DMS79 treated with DMSO at 0.1 percent for 48 hours (cell line): ENCODE results near the gene IZUMO2.

Experiments used
- DNase-seq: peaks from one replicate; lab custom pipeline; 2025; lab: John Stamatoyannopoulos, UW

IZUMO2 gene

DNA sequence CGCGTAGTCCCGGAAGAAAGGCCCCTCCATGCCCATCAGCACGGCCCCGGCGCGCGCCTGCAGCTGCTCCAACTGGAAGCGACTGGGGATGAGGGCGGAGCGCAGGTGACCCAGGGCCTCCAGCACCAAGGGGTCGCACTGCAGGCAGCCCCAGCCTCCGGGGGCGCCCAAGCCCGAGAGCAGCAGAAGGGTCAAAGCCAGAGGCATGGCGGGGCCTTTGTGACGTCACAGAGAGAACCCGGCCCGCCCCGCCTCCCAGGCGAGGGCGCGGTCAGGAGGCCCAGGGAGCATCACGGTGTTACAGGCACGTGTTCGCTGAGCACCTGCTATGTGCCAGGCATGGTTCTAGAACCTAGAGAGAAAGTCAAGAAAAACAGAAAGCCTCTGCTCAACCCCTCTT lies at the start of gene IZUMO2:
Gene IZUMO2, minus strand, starts transcription at position 294 of the 400 bp plus-strand sequence. Its CDS starts 87 bp downstream, at position 207.
- DNase-seq, result no peak

DNA sequence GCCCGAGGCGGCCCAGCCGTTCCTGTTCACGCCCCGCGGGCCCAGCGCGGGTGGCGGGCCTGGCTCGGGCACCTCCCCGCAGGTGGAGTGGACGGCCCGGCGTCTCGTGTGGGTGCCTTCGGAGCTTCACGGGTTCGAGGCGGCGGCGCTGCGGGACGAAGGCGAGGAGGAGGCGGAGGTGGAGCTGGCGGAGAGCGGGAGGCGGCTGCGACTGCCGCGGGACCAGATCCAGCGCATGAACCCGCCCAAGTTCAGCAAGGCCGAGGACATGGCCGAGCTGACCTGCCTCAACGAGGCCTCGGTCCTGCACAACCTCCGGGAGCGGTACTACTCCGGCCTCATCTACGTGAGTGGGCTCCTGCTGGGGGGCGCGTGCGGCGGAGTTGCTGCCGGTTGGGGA lies 47.3 kb upstream of the IZUMO2 start:
- DNase-seq, result no peak

DNA sequence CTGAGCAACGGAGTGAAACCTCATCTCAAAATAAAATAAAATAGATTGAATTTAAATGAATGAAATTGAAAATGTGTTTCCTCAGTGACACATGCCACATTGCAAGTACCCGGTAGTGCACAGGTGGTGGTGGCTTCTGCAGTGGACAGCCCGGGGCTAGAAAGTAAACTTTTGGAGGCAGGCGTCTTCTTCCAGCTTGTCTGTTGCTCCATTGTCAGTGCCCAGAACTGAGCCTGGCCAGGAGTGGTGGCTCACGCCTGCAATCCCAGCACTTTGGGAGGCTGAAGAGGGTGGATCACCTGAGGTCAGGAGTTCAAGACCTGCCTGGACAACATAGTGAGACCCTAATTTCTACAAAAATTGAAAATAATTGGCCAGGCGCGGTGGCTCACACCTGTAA lies 46.0 kb upstream of the IZUMO2 start:
- DNase-seq, result no peak

DNA sequence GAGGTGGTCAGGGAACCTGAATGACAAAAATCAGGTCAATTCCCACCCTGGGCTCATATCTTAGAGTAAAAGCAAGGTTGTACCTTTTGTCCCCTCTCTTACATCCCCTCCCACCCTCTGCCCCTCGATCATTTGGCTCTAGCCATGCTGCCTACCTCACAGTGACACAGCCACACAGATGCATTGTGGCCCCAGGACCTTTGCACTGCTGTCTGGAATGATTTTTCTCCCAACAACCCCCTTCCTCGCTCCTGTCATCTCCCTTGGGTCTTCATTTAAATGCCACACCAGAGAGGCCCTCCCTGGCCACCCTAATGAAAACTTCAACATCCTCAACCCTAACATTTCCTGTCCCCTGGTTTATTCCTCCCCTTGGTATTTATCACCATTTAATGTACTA lies 44.6 kb upstream of the IZUMO2 start:
- DNase-seq, result no peak

DNA sequence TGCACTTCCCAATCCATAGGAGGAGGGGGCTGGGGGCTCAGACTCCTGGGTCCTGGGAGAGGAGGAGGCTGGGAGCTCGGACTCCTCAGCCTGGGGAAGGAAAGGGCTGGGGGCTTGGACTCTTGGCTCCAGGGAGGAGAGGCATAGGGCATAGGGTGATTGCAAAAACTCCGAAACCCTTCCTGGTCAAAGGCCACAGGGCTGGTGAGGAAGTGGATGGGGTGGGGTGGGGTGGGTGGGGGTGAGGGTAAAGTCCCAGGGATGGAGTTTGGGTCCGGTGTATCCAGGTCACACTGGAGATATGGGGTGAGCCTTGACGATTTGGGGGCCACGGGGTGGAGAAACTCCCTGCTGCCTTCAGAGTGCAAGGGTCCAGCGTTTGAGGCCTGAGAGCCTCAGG lies 43.1 kb upstream of the IZUMO2 start:
- DNase-seq, result no peak

DNA sequence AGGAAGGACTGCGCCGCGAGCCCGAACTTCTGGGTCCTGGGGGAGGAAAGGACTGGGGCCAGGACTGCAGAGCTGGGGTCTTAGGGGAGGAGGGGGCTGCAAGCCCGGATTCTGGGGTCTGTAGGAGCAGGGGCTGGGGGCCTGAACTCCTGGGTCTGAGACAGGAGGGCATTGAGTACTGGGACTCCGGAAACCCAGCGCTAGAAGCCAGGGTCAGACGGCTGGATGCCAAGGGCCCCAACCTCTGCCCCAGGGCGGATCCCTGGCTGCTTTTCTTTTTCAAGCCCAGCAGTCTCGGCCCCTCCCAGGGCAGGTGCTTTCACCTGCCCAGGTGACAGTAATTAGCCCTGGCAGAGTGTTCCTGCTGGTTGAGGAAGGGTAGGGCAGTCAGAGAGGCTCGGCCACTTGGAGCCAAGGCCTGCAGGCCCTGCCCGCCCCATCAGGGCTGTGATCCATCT lies 42.6 kb upstream of the IZUMO2 start:
- peak; percentile 71 for DNase-seq

DNA sequence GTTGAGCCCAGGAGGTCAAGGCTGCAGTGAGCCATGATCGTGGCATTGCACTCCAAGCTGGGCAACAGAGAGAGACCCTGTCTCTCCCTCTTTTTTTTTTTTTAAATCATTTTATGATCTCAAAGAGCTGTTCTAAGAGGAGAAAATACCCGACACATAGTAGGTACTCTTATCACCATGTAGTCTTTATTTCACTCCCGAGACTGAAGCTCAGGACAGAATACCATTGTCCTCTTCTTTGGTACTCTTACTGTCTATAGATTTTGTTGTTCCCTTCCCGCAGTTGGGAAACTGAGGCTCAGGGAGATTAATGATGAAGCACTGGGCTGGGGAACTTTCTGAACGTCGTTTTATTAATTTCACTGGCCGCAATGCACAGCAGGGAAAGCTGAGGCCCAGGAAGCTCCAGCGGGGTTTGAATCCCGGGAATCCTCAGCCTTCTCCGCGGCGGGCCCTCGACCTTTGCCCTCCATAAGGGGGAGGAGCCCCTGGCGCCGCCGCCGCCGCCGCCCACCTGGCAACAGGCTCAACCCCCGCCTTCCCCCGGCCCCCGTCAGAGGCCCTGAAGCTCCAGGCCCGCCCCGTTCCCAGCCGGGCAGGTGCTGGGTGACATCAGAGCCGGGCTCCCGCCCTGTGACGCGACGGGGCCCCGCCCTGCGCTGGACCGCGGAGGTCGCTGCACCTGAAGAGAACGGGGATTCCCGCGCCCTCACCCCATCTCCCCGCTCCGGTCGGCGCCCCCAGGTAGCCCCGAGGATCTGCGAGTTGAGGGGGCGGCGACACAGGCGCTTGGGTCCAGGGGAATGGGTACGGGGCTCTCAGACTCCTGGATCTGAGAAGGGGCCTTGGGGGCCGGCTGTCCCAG lies 42.0 kb upstream of the IZUMO2 start:
- DNase-seq, result peak; percentile 85

DNA sequence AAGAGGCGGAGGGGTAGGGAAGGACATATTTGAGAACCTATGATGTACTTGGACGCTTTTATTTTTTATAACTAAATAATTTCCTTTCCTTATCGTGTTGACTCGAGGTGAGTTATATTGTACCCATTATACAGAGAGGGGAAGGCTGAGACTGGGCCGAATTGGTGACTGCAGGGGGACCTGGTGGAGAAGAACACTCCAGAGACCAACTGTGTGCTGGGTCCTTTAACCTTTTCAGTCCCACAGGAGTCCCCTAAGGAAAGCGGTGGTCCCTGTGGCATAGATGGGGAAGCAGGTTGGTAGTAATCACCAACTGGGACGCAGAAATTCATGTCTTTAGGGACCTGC lies 41.0 kb upstream of the IZUMO2 start:
- DNase-seq, result no peak

DNA sequence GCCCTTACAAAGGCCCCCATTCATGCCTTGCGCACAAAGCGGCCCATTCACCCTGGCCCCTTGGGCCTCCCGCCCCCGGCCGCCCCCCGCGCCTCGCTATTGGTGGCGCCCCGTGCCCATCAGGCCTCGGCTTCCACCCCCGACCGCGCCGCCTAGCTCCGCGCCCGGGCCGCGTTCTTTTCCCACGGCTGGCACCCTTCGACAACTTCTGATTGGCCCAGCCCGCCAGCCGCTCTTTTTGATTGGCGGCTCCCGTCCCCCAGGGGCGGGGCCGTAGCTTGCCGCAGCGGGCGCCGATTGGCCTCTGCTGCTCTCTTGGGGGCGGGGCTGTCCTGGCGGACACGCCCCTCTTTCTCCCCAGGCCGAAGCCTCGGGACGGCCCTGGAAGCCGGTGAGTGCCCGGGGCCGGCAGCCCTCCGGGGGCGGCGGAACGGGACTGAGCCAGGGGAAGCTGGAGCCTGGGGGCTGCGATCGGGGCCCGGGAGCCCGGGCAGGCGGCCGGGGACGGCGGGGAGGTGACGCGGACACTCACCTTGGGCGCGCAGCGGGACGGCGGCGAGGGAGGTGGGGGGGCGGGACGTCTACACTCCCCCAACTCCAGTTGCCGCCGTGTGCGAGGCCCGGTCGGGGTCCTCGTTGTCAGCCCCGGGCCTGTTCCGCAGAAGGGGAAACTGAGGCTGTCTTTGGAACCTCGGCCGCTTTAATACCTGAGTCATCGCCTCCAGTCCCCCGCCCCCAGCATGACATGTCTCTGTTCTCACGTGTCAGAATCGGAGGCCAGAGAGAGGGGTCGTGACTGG lies 40.4 kb upstream of the IZUMO2 start, which contains the start of gene MYH14:
Gene MYH14, plus strand, starts transcription at position 342 of the 800 bp plus-strand sequence. CDS start 6,744 bp downstream, outside the sequence.
- DNase-seq, result peak; percentile 94

DNA sequence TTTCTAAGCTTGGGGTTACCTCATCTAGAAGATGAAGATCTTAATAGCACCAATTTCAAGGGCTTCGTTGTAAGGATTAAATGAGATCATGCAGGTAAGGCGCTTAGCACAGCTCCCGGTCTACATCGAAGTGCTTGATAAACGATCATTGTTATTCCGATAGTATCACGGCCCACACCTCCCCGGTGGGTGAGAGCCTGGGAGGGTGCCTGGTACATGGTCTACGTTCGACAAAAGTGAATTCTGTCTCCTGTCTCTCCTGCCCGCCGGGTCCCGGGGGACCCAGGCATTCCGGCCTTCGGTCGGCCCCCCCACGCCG lies 39.8 kb upstream of the IZUMO2 start:
- DNase-seq, result no peak

DNA sequence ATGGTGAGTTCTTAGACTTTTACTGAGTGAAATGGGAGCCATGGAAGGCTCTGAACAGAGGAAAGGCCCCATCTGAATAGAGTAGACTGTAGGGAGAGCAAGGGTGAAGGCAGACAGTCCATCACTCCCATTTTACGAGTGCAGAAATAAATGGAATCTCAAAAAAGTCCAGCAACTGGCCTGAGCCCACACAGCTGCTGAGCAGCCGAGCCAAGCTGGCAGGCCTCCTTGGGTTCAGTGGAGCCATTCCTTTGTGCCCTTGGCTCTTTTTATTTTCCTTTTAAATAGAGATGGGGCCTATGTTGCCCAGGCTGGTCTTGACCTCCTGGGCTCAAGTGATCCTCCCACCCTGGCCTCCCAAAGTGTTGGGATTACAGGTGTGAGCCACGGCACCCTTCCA lies 39.3 kb upstream of the IZUMO2 start:
- no peak for DNase-seq

DNA sequence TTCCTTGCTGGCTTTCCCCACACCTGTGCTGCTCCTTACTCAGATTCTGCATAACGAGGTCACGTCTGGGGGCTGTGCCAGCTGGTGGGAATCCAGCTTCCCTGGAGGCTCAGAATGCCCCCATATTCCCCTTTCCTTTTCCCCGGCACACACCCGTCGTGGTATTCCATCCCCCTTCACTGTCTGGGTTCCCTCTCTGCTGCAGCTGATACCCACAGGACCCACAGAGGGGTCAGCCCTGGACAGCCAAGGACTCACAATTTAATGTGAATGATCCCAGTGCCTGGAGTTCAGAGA lies 36.1 kb upstream of the IZUMO2 start:
- DNase-seq, result peak; percentile 25

DNA sequence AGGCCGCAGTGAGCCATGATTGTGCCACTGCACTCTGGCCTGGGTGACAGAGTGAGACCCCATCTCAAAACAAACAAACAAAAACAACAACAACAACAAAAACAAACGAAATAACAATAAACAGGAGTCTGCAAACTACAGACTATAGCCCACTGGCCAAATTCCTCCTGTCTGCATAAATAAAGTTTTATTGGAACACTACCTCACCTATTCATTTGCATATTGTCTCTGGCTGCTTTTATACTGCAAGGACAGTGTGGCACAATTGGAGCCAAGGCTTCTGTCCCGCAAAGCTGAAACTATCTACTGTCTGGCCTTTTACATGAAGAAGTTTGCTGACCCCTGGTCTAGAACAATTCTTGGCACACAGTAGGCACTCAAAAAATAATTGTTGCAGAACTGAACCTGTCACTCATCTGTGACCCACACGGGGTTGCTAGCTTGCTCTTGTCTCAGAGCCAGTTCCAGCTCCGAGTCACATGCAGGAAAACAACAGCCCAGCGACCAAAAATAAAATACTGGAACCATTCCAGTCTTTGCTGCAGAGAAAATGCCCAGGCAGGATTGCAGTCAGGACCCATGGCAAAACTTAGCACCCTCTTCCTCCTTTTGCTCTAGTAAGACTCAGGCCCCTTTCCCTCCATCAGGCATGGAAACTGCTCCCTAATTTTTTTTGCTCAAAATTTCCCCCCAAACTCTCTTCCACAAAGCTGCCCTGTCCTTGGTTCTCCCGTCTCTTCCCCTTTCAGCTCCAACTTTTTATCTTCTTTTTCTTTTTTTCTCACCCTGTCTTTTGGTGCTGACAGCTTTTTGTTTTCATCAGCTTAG lies 35.6 kb upstream of the IZUMO2 start:
- peak; percentile 69 for DNase-seq

DNA sequence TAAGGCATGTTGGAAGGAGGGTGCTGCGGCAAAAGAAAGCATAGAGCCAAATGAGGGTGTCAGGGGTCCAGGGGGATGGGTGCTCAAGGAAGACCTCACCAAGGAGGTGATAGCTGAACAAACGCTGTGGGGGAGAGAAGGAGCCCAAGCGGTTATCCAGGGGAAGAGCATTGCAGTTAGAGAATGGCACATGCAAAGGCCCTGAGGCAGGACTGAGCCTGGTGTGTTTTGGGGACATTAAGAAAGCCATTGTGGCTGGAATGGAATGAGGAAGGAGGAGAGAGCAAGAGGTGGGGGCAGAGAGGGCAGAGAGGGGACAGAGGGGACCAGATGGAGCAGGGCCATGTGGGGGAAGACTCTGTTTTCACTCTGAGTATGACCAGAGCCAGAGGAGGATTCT lies 34.3 kb upstream of the IZUMO2 start:
- DNase-seq, result no peak

DNA sequence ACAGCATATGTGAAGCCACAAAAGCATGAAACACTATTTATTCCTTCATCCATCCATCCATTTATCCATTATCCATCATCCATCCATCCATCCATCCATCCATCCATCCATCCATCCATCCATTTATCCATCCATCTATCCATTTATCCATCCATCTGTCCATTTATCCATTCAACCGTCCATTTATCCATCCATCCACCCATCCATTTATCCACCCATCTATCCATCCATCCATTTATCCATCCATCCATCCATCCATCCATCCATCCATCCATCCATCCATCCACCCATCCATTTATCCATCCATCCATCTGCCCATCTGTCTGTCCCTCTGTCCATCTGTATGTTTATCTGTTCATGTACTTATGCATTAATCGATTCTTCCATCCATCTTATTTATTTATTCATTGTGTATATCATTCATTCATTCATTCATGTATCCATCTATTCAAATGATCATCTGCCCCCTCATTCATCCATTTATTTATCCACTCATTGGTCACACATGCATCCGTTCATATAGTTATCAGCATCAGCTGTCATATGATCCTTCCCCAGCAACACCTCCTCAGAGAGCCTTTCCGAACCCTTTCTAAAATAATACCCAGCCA lies 33.3 kb upstream of the IZUMO2 start:
- no peak for DNase-seq

DNA sequence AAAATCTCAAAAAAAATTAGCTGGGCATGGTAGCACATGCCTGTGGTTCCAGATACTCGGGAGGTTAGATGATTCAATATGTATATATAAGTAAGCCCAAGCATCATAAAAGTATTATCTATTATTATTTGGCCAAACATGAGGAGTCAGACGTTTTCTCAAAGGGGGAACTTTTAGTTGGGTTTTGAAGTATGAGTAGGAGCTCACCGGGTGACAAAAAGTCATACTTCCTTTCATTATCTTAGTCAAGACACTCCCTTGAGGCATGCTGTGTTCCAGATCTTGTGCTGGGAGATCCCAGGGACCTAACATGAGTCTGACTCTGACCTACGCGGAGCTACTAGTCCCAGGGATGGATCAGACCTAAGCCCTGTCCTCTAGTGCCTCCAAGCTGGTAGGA lies 32.1 kb upstream of the IZUMO2 start:
- DNase-seq, result no peak

DNA sequence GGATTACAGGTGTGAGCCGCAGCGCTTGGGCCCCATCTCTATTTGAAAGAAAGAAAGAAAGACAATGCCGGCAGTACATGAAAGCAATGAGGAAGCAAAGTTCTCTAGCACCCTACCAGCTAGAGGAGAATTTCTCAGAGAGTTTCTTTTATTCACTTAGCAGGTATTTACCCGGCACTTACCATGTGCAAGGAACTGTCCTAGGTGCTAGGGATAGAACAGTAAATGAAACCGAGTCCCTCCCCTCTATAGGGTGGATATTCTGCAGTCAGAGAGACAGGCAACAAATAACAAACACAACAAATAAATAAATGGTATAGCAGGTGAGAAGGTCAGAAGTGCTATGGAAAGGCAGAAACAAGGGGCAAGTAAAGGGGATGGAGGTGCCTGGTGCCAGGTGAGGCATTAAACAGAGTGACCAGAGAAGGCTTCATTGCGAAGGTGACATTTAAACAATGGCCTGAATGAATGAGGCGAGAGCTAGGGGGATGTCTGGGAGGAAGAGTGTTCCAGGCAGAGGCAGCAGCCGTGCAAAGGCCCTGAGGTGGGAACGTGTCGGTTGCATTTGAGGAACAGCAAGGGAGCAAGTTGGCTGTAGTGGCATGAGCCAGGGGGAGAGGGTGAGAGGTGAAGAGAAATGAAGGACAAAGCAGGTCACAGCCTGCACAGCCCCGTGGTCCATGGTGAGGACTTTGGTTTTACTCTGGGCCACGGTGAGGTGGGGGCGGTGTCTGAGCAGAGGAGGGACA lies 29.6 kb upstream of the IZUMO2 start:
- DNase-seq, result no peak

DNA sequence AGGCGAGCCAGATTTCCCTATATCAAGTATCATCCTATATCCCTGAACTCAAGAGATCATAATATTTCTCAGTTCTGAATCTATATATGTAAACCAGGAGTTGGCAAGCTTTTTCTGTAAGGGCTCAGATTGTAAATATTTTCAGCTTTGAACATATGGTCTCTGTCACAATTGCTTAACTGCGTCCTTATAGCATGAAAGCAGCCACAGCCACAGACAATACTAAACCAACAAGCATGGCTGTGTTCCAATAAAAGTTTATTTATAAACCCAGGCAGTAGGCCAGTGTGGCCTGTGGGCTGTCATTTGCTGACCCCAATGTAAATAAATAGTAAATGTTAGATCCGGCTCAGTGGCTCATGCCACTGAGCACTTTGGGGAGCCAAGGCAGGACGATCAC lies 28.1 kb upstream of the IZUMO2 start:
- DNase-seq, result peak; percentile 25

DNA sequence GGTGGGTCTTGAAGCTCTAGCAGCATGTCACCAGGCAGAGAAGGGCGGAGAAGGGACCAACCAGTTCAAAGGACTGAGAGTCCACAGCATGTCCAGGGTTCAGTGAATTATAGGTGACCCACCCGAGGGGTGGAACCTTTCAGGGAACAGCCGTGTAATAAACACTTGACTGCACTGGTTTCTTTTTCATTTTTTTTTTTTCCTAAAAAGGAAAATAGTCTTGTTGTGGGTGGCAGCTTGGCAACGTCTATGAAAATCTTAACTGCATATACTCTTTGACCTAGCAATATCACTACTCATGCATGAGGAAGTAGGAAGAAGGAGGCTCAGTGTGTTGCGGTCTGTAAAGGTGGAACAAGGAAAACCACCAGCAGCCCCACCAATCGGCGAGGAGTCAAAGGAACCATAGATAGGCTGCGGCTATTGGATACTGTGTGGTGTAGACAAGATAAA lies 27.4 kb upstream of the IZUMO2 start:
- DNase-seq, result no peak

DNA sequence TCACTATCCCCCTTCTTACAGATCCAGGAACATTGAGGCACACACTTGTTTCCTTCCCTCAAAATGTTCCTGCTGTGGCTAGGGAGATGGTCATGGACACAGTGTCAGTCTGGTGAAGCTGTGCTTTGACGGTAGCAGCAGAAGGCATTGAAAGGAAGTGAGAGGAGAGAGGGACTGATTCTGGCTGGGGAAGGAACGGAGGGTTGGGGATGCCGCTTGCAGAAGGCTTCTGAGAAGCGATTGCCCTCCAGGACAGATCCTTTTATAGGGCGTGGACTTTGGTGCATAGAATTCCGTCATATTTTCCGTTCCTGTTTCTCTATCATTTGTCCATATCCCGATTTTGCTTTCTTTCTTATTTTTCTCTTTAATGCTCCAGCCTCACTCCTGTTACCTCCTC lies 26.2 kb upstream of the IZUMO2 start:
- no peak for DNase-seq

DNA sequence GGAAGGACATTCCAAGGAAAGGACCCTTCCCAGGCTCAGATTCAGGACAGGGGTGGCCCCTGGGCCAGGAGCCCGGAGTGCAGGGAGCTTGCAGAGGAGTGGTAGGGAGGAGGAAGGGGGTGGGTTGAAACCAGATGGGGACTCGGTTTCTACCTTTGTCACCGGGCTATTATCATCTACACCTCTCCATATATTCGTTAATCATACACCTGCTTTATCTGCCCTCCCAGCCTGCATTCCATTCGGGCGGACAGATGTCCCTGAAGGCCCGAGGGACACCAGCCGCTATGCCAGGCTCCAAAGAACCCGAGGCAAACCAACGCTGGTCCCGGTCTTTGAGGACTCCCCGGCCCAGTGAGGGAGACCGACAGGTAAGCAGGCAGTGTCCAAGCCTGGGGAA lies 24.9 kb upstream of the IZUMO2 start:
- DNase-seq, result no peak
